ENCODE data around the gene SLC26A4. TPM values are rescaled to one million over a fixed set of nuclear protein-coding genes. Genes with fewer than 3 reads are reported as not detected.

Gene SLC26A4

Small RNA genes lying within 50 kb of the gene (small RNA-seq; reads per million reads assigned to genes)
- not detected for gene BANF1P5 (ENCODE audit: insufficient read depth)

All from mesendoderm (in vitro differentiated cells).